Liver (tissue), 3 donors: Measurements from ENCODE around the gene SAMD4A.

Experiments
- CTCF ChIP-seq: fragments of 150-350 bp; IDR thresholded peaks from 2 replicates; pipeline ENCODE4 v1.5.1; 2017; ENCODE audit warnings: improper control_type of control experiment, low read depth, low read length; ENCODE audit not compliant: missing input control
- REST ChIP-seq: IDR thresholded peaks from 2 replicates; pipeline ENCODE4 v1.6.1; 2016; ENCODE audit warnings: antibody characterized with exemption, mild to moderate bottlenecking
- RXRA ChIP-seq, 2 donors: IDR thresholded peaks; 2 replicates each; pipeline ENCODE4 v1.6.1; 2017 to 2018; ENCODE audit warnings: antibody characterized with exemption in 2 of 2, mild to moderate bottlenecking in 1 of 2
- SP1 ChIP-seq: IDR thresholded peaks from 2 replicates; pipeline ENCODE4 v1.6.1; 2018; ENCODE audit warnings: antibody characterized with exemption, mild to moderate bottlenecking
- TAF1 ChIP-seq: conservative IDR thresholded peaks from 2 replicates; pipeline ENCODE4 v1.6.1; 2016; ENCODE audit warnings: antibody characterized with exemption, mild to moderate bottlenecking
- donor health status: healthy.
- donor health status: healthy.

GRCh38 chr14:54640506-54640905 is 73.6 kb downstream of the SAMD4A start:
- TF ChIP-seq REST (no peak), CTCF (no peak), RXRA (IDR thresholded peaks at IDR 0.05) (no peak), SP1 (no peak), TAF1 (no peak)
